DMS153 treated with DMSO at 0.1 percent for 48 hours (cell line): Measurements from ENCODE around the gene SRP54.
"Not testable (repeated sequence)": the region's sequence is repeated elsewhere in the genome, so short reads cannot be mapped to it uniquely, and the experiment has no call there.

Experiments
- DNase-seq: peaks from one replicate; lab custom pipeline; 2025; ENCODE audit not compliant: unreplicated experiment; lab: John Stamatoyannopoulos, UW

Gene SRP54

GRCh38 chr14:35046048-35046750 lies 63.4 kb downstream of the SRP54 start, which contains the start of gene FAM177A1:
Gene FAM177A1, plus strand, starts transcription at chr14:35046272. Its CDS starts 192 bp downstream, at chr14:35046464.
- DNase-seq = peak; percentile 91

- DNase-seq = peak; percentile 31
These were observed 64.2 kb downstream of the SRP54 start for GRCh38 chr14:35046751-35047536.

GRCh38 chr14:35047976-35048513 lies 65.3 kb downstream of the SRP54 start:
- no peak for DNase-seq

- no peak for DNase-seq
These were observed 67.9 kb downstream of the SRP54 start for GRCh38 chr14:35050652-35051051.

GRCh38 chr14:35051796-35052195 lies 69.0 kb downstream of the SRP54 start:
- no peak for DNase-seq

- no peak for DNase-seq
These were observed 69.8 kb downstream of the SRP54 start for GRCh38 chr14:35052637-35053036.

GRCh38 chr14:35061113-35061791 lies 78.5 kb downstream of the SRP54 start:
- DNase-seq = not testable (repeated sequence)

- DNase-seq = not testable (repeated sequence)
These were observed 82.9 kb downstream of the SRP54 start for GRCh38 chr14:35065731-35066130.

GRCh38 chr14:35068238-35069012 lies 85.6 kb downstream of the SRP54 start:
- DNase-seq = no peak

- DNase-seq = no peak
These were observed 89.4 kb downstream of the SRP54 start for GRCh38 chr14:35072226-35072625.

GRCh38 chr14:35073486-35073885 lies 90.7 kb downstream of the SRP54 start:
- DNase-seq = no peak

GRCh38 chr14:35078082-35078481 lies 95.3 kb downstream of the SRP54 start:
- no peak for DNase-seq
